H9 (cell line): Measurements from ENCODE around the gene CISD3. TPM values are rescaled to one million over a fixed set of nuclear protein-coding genes. Genes with fewer than 3 reads are reported as not detected.

Experiments used
- DNase-seq: peaks from one replicate; pipeline ENCODE4 v3.0.0-alpha.2; 2017
- H2AFZ ChIP-seq: one replicate; pipeline ENCODE4 v1.6.1; 2013; ENCODE audit warnings: mild to moderate bottlenecking, low read length, control low read depth, moderate library complexity
- H2AK5ac ChIP-seq: 2 replicates; pipeline ENCODE4 v1.6.1; 2013; ENCODE audit warnings: low read length, control low read depth, mixed read lengths; ENCODE audit not compliant: insufficient read length
- H2BK120ac ChIP-seq: one replicate; pipeline ENCODE4 v1.6.1; 2013; ENCODE audit warnings: low read depth, mild to moderate bottlenecking, low read length, control low read depth, inconsistent platforms; ENCODE audit not compliant: poor library complexity, severe bottlenecking
- H2BK12ac ChIP-seq: 2 replicates; pipeline ENCODE4 v1.6.1; 2013; ENCODE audit warnings: low read length, control low read depth, mixed read lengths, low read depth; ENCODE audit not compliant: insufficient read length
- H2BK15ac ChIP-seq: 2 replicates; pipeline ENCODE4 v1.6.1; 2013; ENCODE audit warnings: low read depth, low read length, control low read depth
- H2BK20ac ChIP-seq: one replicate; pipeline ENCODE4 v1.6.1; 2013; ENCODE audit warnings: low read depth, mild to moderate bottlenecking, low read length, control low read depth, inconsistent platforms; ENCODE audit not compliant: poor library complexity, severe bottlenecking
- H2BK5ac ChIP-seq: 2 replicates; pipeline ENCODE4 v1.6.1; 2013; ENCODE audit warnings: low read length, control low read depth, mixed read lengths; ENCODE audit not compliant: insufficient read length
- H3K14ac ChIP-seq: 2 replicates; pipeline ENCODE4 v1.6.1; 2013; ENCODE audit warnings: low read length, control low read depth; ENCODE audit not compliant: insufficient read depth
- H3K18ac ChIP-seq: 2 replicates; pipeline ENCODE4 v1.6.1; 2013; ENCODE audit warnings: low read depth, mild to moderate bottlenecking, mixed read lengths, low read length, control low read depth; ENCODE audit not compliant: insufficient read length
- H3K23ac ChIP-seq: 2 replicates; pipeline ENCODE4 v1.6.1; 2013; ENCODE audit warnings: low read length, control low read depth, mixed read lengths, low read depth; ENCODE audit not compliant: insufficient read length
- H3K23me2 ChIP-seq: 2 replicates; pipeline ENCODE4 v1.6.1; 2013; ENCODE audit warnings: low read depth, mild to moderate bottlenecking, mixed read lengths, low read length, control low read depth; ENCODE audit not compliant: insufficient read length, poor library complexity, severe bottlenecking
- H3K27ac ChIP-seq: 2 replicates; pipeline ENCODE4 v1.5.1; 2013; ENCODE audit warnings: low read length, control low read depth, mixed read lengths, low read depth; ENCODE audit not compliant: insufficient read length
- H3K27me3 ChIP-seq: 2 replicates; pipeline ENCODE4 v1.6.1; 2013; ENCODE audit warnings: low read length, control low read depth, inconsistent platforms; ENCODE audit not compliant: insufficient read depth
- H3K4ac ChIP-seq: 2 replicates; pipeline ENCODE4 v1.6.1; 2013; ENCODE audit warnings: low read depth, mild to moderate bottlenecking, control low read depth, inconsistent platforms, low read length, moderate library complexity
- H3K4me1 ChIP-seq: 2 replicates; pipeline ENCODE4 v1.6.1; 2013; ENCODE audit warnings: low read length, control low read depth, inconsistent platforms; ENCODE audit not compliant: insufficient read depth
- H3K4me2 ChIP-seq: 2 replicates; pipeline ENCODE4 v1.6.1; 2013; ENCODE audit warnings: low read length, control low read depth, mixed read lengths; ENCODE audit not compliant: insufficient read length, insufficient read depth
- H3K56ac ChIP-seq: 2 replicates; pipeline ENCODE4 v1.6.1; 2013; ENCODE audit warnings: low read depth, mild to moderate bottlenecking, mixed read lengths, low read length, control low read depth; ENCODE audit not compliant: insufficient read length
- H3K79me1 ChIP-seq: 2 replicates; pipeline ENCODE4 v1.6.1; 2013; ENCODE audit warnings: low read depth, mild to moderate bottlenecking, moderate library complexity, low read length, control low read depth, inconsistent platforms; ENCODE audit not compliant: insufficient read depth, poor library complexity, severe bottlenecking
- H3K79me2 ChIP-seq: 2 replicates; pipeline ENCODE4 v1.6.1; 2013; ENCODE audit warnings: low read length, control low read depth, inconsistent platforms; ENCODE audit not compliant: insufficient read depth
- H3K9ac ChIP-seq: 2 replicates; pipeline ENCODE4 v1.6.1; 2013; ENCODE audit warnings: low read length, control low read depth, mixed read lengths; ENCODE audit not compliant: insufficient read length; ENCODE audit errors: extremely low read depth
- H3K9me3 ChIP-seq: one replicate; pipeline ENCODE4 v1.6.1; 2013; ENCODE audit warnings: low read depth, low read length, inconsistent platforms; ENCODE audit not compliant: control insufficient read depth
- H3T11ph ChIP-seq: one replicate; pipeline ENCODE4 v1.6.1; 2013; ENCODE audit warnings: mild to moderate bottlenecking, low read length, control low read depth, inconsistent platforms
- H4K20me1 ChIP-seq: one replicate; pipeline ENCODE4 v1.6.1; 2013; ENCODE audit not compliant: control insufficient read depth, insufficient read length, insufficient read depth
- H4K5ac ChIP-seq: 2 replicates; pipeline ENCODE4 v1.6.1; 2013; ENCODE audit warnings: low read depth, mild to moderate bottlenecking, mixed read lengths, low read length, control low read depth; ENCODE audit not compliant: insufficient read length
- H4K8ac ChIP-seq: replicated peaks from 2 replicates; pipeline ENCODE4 v1.6.1; 2013; ENCODE audit warnings: low read length, control low read depth, mixed read lengths, low read depth; ENCODE audit not compliant: insufficient read length
- H4K91ac ChIP-seq: 2 replicates; pipeline ENCODE4 v1.6.1; 2013; ENCODE audit warnings: low read depth, mild to moderate bottlenecking, moderate library complexity, mixed read lengths, low read length, control low read depth; ENCODE audit not compliant: insufficient read length
- H3K27ac Mint-ChIP-seq, 3 experiments: 2 replicates in 2 of 3; 3 replicates in 1 of 3; pipeline ENCODE4 v1.8.0; 2020 to 2021; ENCODE audit warnings: mixed read lengths in 3 of 3, mild to moderate bottlenecking in 1 of 3, moderate library complexity in 1 of 3
- H3K27me3 Mint-ChIP-seq: 2 replicates; pipeline ENCODE4 v1.8.0; 2021; ENCODE audit warnings: low read depth, mild to moderate bottlenecking, moderate library complexity, mixed read lengths
- H3K36me3 Mint-ChIP-seq, 3 experiments: 2 replicates in 2 of 3; 3 replicates in 1 of 3; pipeline ENCODE4 v1.8.0; 2020 to 2021; ENCODE audit warnings: low read depth in 3 of 3, mixed read lengths in 3 of 3; ENCODE audit not compliant: insufficient read depth in 1 of 3
- H3K4me1 Mint-ChIP-seq, 2 experiments: 2 replicates each; pipeline ENCODE4 v1.8.0; 2020; ENCODE audit warnings: mixed read lengths in 2 of 2
- H3K4me3 Mint-ChIP-seq, 2 experiments: 2 replicates in 1 of 2; 3 replicates in 1 of 2; pipeline ENCODE4 v1.8.0; 2020 to 2021; ENCODE audit warnings: mild to moderate bottlenecking in 2 of 2, mixed read lengths in 2 of 2, moderate library complexity in 1 of 2
- H3K9me3 Mint-ChIP-seq, 2 experiments: 2 replicates in 1 of 2; 3 replicates in 1 of 2; pipeline ENCODE4 v1.8.0; 2020; ENCODE audit warnings: mild to moderate bottlenecking in 2 of 2, mixed read lengths in 2 of 2, moderate library complexity in 1 of 2
- CTCF ChIP-seq: fragments of 200-600 bp; sonication (generic); conservative IDR thresholded peaks from 3 replicates; pipeline ENCODE4 v1.8.0; 2021; ENCODE audit warnings: antibody characterized with exemption, mild to moderate bottlenecking
- WGBS: extraction: QIAGEN DNeasy Blood & Tissue Kit; methylation state at CpG from one replicate; pipeline ENCODE4 v1.1.7; 2013; ENCODE audit warnings: missing lambda C conversion rate, low lambda C conversion rate, mixed read lengths; ENCODE audit not compliant: insufficient read length; ENCODE audit errors: extremely low coverage; 5-methylcytosine and 5-hydroxymethylcytosine counted together
- total RNA-seq: library from RNA; stranded (reverse); gene quantifications from 2 replicates; pipeline ENCODE4 v1.2.1, GENCODE V29; 2021

CISD3 gene
- total RNA-seq, 1 experiment from 2014 or later: 10.7 TPM

- Histone ChIP-seq H3K79me2 (no peaks in the 10 kb centered on the region), H2BK5ac (no peak overlapping the region), H3K27ac (no peak overlapping the region), H4K91ac (no peak overlapping the region), H4K20me1 (peaks cover 3% of the 10 kb centered on the region), H2BK20ac (no peak overlapping the region), H3K9ac (no peak overlapping the region), H2BK120ac (no peak overlapping the region), H3K4me2 (peak overlapping the region; percentile 25), H4K8ac (no peak overlapping the region), H4K5ac (no peak overlapping the region), H3K56ac (no peak overlapping the region), H3K23me2 (peaks cover 3% of the 10 kb centered on the region), H3K4me1 (no peaks in the 10 kb centered on the region), H2BK15ac (no peak overlapping the region), H3K79me1 (no peaks in the 10 kb centered on the region), H3K23ac (no peak overlapping the region), H3K27me3 (peaks cover 5% of the 10 kb centered on the region; the same call in 1 of the 2 replicates), H2BK12ac (no peak overlapping the region), H3K9me3 (no peaks in the 10 kb centered on the region), H3K18ac (peak overlapping the region; percentile 13), H3K4ac (no peak overlapping the region), H2AFZ (no peak overlapping the region), H3K14ac (no peak overlapping the region; the same call in 1 of the 2 replicates), H2AK5ac (no peak overlapping the region), H3T11ph (no peak overlapping the region)
- WGBS: no CpG with 5 or more reads among the region's 29 CpGs
- H3K27me3 Mint-ChIP-seq: peaks cover 52% of the 10 kb centered on the region
- H3K9me3 Mint-ChIP-seq: no peaks in the 10 kb centered on the region
- peak; percentile 93 for DNase-seq
- H3K4me3 Mint-ChIP-seq: peak overlapping the region; percentile 61 to 77
- H3K36me3 Mint-ChIP-seq: peaks cover 4 to 14% (median 5%) of the 10 kb centered on the region in 3 experiments; a peak in 5 of 7 replicates
- no peak for TF ChIP-seq CTCF
- peaks cover 29 to 47% of the 10 kb centered on the region in 2 experiments for H3K4me1 Mint-ChIP-seq
- no peak overlapping the region for H3K27ac Mint-ChIP-seq
These were observed 10.7 kb upstream of the CISD3 start for GRCh38 chr17:38719289-38719942.
